Measurements from ENCODE around the gene PRPF19.
A peak's percentile ranks its signal among the peaks of the same experiment; 100 is the strongest.

PRPF19 gene

GRCh38 chr11:60906132-60906972 is at the start of gene PRPF19:
PRPF19 (minus strand) TSS chr11:60906585; CDS start chr11:60906382, 203 bp downstream.
- DNase-seq = peak; percentile 98

- no peak for DNase-seq
These were observed 49.2 kb upstream of the PRPF19 start for GRCh38 chr11:60955571-60955970.

DNA sequence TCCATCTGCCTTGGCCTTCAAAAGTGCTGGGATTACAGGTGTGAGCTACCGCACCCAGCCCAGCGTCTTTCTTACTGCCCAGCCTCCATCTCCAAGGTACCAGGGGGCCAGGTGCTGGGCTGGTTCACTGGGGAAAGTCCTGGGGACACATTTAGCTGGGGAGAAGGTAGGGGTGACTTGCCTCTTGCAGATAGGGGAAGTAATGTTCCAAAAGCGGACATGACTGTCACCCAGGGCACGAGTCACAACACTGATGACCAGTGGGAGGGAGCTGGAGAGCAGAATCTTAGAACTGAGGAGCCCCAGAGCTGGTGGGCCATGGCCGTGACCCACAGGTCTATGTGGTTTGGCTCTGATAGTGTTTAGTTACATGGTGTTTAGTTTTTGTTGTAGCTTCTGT is 48.0 kb upstream of the PRPF19 start:
- DNase-seq = no peak

DNA sequence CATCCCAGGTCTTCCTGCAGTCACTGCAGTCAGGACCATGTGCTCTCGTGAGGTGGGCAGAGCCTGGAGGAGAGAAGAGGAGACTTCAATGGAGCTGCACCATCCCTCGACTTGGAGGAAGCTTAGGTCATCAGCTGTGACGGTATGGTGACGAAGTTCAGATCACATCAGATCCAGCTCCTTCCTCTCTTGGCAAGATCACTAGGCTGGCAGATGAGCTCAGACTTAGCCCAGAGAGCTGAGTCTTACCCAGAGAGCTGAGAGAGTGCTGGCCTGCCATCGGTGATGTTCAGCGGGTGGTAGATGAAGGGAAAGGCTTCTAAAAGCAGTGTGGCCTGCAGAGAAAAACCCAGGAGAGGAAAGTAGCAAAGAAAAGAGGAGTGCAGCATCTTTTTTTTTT is 47.4 kb upstream of the PRPF19 start:
- DNase-seq = no peak

DNA sequence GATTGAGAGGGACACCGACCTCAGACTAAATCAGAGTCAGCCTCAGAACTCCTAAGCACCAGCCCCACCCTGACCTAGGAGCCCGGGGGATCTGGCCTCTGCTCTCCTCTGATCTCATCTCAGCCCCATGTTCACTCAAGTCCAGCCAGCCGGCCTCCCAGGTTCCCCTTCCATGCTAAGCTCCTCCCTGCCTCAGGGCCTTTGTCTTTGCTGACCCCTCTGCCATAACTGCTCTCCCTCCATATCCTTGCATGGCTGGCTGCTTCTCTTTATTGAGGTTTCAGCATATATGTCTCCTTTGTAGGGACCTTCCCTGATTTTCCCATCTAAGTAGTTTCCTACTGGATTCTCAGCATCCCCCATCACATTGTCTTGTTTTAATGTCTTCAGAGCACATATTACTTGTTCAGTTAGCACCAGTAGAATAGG is 46.4 kb upstream of the PRPF19 start:
- DNase-seq = no peak

- DNase-seq = no peak
These were observed 45.7 kb upstream of the PRPF19 start, which contains the start of gene SLC15A3 for GRCh38 chr11:60951904-60952741. SLC15A3 (minus strand) TSS chr11:60952176; CDS start chr11:60951551, 625 bp downstream.

DNA sequence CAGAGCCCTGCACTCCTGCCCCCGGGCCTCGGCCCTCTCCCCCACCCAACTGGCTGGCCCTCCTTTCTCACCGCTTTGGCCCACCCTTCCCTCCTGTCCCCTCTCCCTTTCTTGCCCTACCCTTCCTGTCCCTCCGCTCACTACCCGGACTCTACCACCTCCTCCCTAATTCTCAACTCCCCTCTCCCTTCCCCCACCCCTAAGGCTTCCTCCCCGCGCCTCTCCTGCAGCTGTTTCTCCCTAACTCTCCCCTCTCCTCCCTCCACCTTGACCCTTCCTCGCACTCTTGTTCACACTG is 45.2 kb upstream of the PRPF19 start:
- no peak for DNase-seq

DNA sequence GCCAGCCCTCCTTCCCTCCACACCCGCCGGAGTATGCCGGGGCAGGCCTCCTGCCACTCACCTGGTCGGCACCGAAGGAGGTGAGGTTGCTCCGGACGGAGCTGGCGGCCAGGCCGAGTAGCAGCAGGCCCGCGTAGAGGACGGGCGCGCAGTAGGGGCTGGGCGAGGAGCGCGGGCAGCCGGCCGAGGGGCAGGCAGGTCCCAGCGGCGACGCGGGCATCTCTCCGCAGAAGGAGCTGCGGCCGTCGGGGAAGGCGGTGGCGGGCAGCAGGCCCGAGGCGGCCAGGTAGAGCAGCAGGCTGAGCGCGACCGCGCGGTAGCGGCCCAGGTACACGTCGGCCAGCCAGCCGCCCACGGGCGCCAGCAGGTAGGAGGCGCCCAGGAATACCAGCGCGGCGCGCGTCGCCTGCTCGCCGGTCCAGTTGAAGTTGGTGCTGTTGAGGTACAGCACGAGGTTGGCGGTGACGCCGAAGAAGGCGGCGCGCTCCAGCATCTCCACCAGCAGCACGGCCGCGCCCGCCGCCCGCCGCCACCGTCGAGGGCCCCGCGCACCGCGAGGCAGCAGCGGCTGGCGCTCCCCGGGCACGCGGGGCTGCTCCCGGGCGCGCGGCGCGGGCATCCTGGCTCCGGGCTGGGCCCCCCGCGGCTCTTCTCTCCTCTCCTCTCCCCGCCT is 44.7 kb upstream of the PRPF19 start:
- DNase-seq = peak; percentile 59

- DNase-seq = no peak
These were observed 43.6 kb upstream of the PRPF19 start for GRCh38 chr11:60950024-60950423.

- no peak for DNase-seq
These were observed 41.9 kb upstream of the PRPF19 start for GRCh38 chr11:60948250-60948649.

DNA sequence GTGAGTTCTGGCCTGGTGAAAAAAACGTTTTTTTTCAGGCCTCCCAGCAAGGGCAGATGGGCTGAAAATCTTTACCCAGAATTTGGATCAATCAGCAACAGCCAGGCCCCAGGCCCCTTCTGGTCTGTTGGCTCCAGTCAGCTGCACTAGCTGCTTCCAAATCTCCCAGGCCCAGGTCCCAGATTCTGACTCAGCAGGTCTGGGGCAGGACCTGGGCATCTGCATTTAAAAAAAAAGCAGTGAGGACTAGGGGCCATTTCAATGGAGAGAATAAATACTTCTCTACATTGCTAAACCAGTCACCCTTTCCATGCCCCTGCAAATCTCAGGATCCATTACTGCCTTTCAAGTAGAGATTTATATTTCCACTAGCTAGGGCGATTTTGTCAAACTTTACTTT is 41.3 kb upstream of the PRPF19 start:
- DNase-seq = no peak

DNA sequence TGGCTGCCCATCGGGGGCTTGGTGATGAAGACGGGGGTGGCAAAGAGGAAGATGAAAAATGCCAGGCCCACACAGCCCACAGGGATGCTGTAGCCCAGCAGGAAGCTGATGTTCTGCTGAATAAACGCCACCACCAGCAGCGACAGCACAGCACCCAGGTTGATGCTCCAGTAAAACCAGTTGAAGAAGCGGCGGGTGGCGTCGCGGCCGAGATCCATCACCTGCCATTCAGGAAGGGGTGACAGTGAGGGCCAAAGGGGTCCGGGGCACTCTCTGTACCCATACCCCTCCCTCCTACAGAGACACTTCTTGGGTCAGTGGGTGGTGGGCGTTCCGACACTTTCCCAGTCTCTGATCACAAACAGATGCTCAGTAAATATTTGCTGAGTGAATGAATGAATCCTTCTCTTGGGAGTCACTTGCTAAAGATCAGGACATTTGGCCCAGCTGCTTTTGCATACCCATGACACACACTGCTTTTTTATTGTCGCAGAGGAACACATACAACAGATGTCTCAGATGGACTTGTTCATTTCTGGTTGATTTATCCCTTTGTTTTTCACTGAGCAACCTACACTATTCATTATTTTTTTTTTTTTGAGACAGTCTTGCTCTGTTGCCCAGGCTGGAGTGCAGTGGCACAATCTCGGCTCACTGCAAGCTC is 40.3 kb upstream of the PRPF19 start:
- DNase-seq = peak; percentile 75

DNA sequence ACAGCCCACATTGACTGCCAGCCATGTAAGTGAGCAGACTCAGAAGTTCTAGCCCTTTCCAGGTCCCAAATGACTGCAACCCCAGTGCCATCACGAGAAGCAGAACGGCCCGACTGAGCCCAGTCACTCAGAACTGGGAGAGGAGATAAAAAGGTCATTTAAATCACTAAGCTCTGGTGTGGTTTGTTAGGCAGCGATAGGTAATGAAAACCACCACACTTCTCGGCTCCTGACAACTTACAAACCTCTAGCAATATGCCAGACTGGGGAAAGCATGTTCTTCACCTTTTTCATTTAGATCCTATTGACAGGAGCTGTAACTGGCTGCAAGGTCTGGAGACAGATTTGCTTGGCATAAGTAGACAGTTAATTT is 38.9 kb upstream of the PRPF19 start:
- no peak for DNase-seq

DNA sequence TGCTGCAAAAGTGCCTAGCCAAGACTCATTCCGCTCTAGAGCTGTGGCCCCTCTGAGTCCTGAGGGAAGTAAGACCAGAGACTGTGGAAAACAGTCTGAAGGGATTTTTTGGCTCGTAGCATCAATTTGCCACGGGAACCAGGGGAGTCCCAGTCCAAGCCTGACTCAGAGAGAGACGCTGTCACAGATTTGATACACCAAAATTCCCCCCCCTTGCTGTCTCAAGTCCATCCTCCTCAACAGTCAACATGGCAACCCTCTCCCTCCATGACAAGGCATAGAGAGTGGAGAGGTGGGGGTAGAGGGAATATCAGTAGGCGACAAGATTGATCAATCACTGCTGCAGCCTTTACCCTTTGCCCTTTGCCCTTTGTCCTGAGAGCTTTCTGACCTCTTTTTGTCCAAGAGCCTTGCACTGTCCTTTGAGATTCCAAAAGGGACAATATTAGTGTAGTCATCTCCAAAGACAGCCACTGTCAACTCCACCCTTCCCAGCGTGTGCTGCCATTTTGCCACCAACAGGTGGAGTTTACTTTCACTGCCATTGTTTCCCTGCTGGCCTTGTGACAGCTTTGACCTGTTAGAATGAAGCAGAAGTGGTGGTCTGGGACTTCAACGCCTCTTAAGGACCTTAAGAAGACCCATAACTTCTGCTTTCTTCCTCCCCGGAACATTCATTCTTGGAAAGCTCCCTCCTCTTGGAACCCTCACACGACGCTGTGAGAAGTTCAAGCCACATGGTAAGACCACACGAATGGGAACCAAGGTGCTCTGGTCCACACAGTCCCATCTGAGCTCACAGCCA is 38.3 kb upstream of the PRPF19 start:
- peak; percentile 23 for DNase-seq

GRCh38 chr11:60942970-60943565 is 36.7 kb upstream of the PRPF19 start:
- DNase-seq = peak; percentile 88

- DNase-seq = no peak
These were observed 35.8 kb upstream of the PRPF19 start for GRCh38 chr11:60942219-60942618.

DNA sequence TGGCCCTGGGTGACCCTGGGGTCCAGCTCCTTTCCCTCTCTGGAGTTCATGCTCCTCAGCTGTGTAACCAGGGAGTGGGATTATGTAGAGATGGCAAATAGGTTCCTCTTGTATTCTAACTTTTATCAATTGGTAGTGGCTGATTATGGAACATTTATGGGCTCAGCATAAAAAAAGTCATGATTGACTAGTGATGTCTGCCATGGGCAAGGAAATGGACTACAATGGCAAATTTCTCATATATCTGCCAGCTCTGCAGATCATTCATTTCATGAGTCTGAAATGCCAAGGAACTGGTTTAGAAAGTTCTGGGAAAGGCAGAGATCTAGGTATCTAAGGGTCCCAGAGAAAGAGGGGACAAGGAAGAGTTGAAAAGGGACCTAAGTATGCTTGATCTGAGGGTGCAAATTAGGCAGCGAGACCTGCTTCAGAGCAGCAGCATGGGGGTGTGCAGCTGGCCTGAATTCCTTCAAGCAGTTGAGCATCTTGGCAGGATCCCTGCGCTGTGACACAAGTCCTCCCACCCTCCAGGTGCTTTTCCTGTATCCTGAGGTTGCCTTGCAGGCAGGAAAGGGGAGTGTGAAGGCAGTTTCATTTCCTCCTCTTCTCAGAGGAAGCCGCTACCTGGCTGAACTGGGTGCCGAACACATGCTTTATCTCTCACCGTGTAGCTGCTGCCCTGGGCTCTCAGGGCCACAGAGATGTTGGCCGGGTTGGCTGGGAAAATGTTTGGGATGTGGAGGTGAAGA is 35.2 kb upstream of the PRPF19 start:
- no peak for DNase-seq

GRCh38 chr11:60939855-60940254 is 33.5 kb upstream of the PRPF19 start:
- no peak for DNase-seq

GRCh38 chr11:60939301-60939700 is 32.9 kb upstream of the PRPF19 start:
- DNase-seq = no peak

DNA sequence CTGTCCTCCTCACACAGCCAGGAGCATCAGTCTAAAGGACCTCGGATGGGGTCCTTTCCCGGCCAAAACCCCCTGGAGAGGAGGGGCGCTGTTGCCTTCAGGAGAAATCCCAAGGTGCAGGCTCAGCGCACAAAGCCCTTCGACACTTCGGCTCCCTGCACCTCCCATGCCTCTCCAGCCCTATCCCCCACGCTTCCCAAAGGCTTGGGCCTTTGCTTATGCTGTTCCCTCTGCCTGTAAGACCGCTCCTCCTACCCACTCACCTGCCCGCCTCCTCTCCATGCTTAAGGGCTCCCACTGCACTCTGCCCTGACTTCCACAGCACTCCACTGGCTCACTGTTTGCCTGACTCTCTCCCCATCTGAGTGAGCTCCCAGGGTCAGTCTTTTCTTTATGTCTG is 32.1 kb upstream of the PRPF19 start:
- no peak for DNase-seq

GRCh38 chr11:60937811-60938210 is 31.4 kb upstream of the PRPF19 start:
- no peak for DNase-seq
